ENCODE data around the gene SARS2. TPM values are rescaled to one million over a fixed set of nuclear protein-coding genes. Genes with fewer than 3 reads are reported as not detected.

Gene SARS2
- total and polyA plus RNA-seq, 3 experiments from 2014 or later, result 18.9 to 46.7 (median 43.1) TPM

GRCh38 chr19:38952395-38953165 is 22.0 kb upstream of the SARS2 start:
- Histone ChIP-seq H3K36me3 (ENCODE audit: insufficient read depth, low read length) (no peaks in the 10 kb centered on the region), H3K4me1 (ENCODE audit: insufficient read depth, low read length) (peaks cover 7% of the 10 kb centered on the region), H3K9me3 (ENCODE audit: low read length) (no peaks in the 10 kb centered on the region), H3K27ac (ENCODE audit: low read depth, low read length) (no peak overlapping the region), H3K4me3 (ENCODE audit: low read length) (no peak overlapping the region), H3K27me3 (ENCODE audit: insufficient read depth, low read length, poor library complexity, severe bottlenecking) (peaks cover 4% of the 10 kb centered on the region)
- ChIA-PET POLR2A (interaction anchor here (0.6 kb wide), 1 partner anchor 197 kb away, joined by 4 read pairs; no protein-coding TSS in a partner anchor), CTCF (interaction anchor here (1.3 to 1.8 kb wide), 2 partner anchors 9 to 15 kb away, joined by 3 to 4 read pairs; no protein-coding TSS in a partner anchor)
- H3K9me3 Mint-ChIP-seq, result no peaks in the 10 kb centered on the region
- H3K36me3 Mint-ChIP-seq, result no peaks in the 10 kb centered on the region
- DNase-seq, result peak in 2 of 5 donors; percentile 23 to 39
- H3K27ac Mint-ChIP-seq, result peak overlapping the region in 3 of 8 donors; percentile 18 to 58 (median 26)
- H3K27me3 Mint-ChIP-seq, result peaks cover 20 to 22% of the 10 kb centered on the region in 2 donors
- peaks cover 7 to 18% (median 11%) of the 10 kb centered on the region in 3 donors for H3K4me1 Mint-ChIP-seq
- H3K4me3 Mint-ChIP-seq, result peak overlapping the region in 2 of 7 donors; percentile 5 to 34

DNA sequence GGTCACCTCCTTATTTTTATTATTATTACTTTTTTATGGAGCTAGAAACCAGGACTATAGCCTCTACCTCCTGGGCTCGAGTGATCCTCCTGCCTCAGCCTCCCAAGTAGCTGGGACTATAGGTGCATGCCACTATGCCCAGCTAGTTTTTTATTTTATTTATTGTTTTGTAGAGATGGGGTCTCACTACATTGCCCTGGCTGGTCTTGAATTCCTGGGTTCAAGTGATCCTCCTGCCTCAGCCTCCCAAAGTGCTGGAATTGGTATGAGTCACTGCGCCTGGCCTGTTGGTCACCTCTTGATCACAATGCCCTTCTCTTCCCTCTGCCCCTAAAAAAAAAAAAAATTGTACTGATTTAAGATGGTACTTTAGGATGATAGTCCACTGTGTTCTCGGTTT is 20.6 kb upstream of the SARS2 start:
- H3K9me3 Mint-ChIP-seq, result no peaks in the 10 kb centered on the region
- Histone ChIP-seq H3K36me3 (ENCODE audit: insufficient read depth, low read length) (no peaks in the 10 kb centered on the region), H3K9me3 (ENCODE audit: low read length) (no peaks in the 10 kb centered on the region), H3K4me1 (ENCODE audit: insufficient read depth, low read length) (peaks cover 7% of the 10 kb centered on the region), H3K27me3 (ENCODE audit: insufficient read depth, low read length, poor library complexity, severe bottlenecking) (peaks cover 4% of the 10 kb centered on the region), H3K27ac (ENCODE audit: low read depth, low read length) (no peak overlapping the region), H3K4me3 (ENCODE audit: low read length) (no peak overlapping the region)
- H3K4me1 Mint-ChIP-seq, result peaks cover 7 to 18% (median 11%) of the 10 kb centered on the region in 3 donors
- H3K36me3 Mint-ChIP-seq, result no peaks in the 10 kb centered on the region
- H3K4me3 Mint-ChIP-seq, result no peak overlapping the region
- H3K27me3 Mint-ChIP-seq, result peaks cover 20% of the 10 kb centered on the region in 2 donors
- ChIA-PET CTCF (interaction anchor here (1.3 to 1.8 kb wide), 2 partner anchors 11 to 13 kb away, joined by 3 to 4 read pairs; no protein-coding TSS in a partner anchor), POLR2A (no interaction called here)
- H3K27ac Mint-ChIP-seq, result no peak overlapping the region
- DNase-seq, result peak in 1 of 5 donors; percentile 13

DNA sequence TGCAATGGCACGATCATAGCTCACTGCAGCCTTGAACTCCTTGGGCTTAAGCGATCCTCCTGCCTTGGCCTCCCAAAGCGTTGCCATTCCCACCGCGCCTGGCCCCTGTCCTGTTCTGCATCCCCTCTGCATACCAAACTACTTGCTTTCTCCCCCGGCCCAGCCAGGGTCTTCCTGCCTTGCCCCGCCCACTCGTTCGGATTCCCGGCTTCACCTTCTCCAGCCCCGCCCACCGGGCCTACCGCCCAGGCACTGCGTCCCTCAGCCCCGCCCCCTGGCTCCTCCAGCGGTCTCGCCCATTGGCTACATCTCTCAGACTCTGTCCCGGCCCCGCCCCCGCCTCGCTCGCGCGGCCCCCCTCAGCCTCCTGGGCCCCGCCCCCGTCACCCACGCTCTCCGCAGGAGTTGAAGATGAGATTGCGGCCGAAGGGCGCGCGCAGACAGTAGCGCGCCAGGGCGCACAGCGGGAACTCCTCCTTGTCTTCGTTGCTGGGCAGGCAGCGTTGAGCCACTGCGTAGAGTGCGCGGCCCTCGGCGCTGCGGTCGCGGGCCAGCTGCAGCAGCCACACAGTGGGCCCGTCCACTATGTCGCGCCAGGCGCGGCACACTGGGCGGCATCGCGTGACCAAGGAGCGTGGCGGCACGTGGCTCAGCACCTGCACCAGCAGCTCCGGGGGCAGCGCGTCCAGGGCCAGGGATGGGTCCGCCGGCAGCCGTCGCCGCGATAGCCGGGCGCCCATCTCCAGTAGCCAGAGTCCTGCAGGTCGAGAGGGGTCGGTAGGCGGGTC is 19.2 kb upstream of the SARS2 start:
- POLR2A ChIA-PET, result no interaction called here
- peak overlapping the region in 1 of 8 donors; percentile 47 for H3K27ac Mint-ChIP-seq
- H3K9me3 ChIP-seq (ENCODE audit: low read length), result no peaks in the 10 kb centered on the region
- CTCF ChIA-PET, result interaction anchor here (0.9 kb wide), 1 partner anchor 12 kb away, joined by 5 read pairs; no protein-coding TSS in a partner anchor
- no peaks in the 10 kb centered on the region for H3K9me3 Mint-ChIP-seq
- peak overlapping the region; percentile 15 for H3K4me3 ChIP-seq (ENCODE audit: low read length)
- peaks cover 7 to 18% (median 11%) of the 10 kb centered on the region in 3 donors for H3K4me1 Mint-ChIP-seq
- no peaks in the 10 kb centered on the region for H3K36me3 ChIP-seq (ENCODE audit: insufficient read depth, low read length)
- H3K27ac ChIP-seq (ENCODE audit: low read depth, low read length), result no peak overlapping the region
- H3K4me3 Mint-ChIP-seq, result peak overlapping the region in 6 of 7 donors; percentile 53 to 74 (median 60)
- peaks cover 7% of the 10 kb centered on the region for H3K4me1 ChIP-seq (ENCODE audit: insufficient read depth, low read length)
- peaks cover 4% of the 10 kb centered on the region for H3K27me3 ChIP-seq (ENCODE audit: insufficient read depth, low read length, poor library complexity, severe bottlenecking)
- peak; percentile 68 to 77 (median 74) for DNase-seq
- H3K36me3 Mint-ChIP-seq, result no peaks in the 10 kb centered on the region
- H3K27me3 Mint-ChIP-seq, result peaks cover 20% of the 10 kb centered on the region in 2 donors

DNA sequence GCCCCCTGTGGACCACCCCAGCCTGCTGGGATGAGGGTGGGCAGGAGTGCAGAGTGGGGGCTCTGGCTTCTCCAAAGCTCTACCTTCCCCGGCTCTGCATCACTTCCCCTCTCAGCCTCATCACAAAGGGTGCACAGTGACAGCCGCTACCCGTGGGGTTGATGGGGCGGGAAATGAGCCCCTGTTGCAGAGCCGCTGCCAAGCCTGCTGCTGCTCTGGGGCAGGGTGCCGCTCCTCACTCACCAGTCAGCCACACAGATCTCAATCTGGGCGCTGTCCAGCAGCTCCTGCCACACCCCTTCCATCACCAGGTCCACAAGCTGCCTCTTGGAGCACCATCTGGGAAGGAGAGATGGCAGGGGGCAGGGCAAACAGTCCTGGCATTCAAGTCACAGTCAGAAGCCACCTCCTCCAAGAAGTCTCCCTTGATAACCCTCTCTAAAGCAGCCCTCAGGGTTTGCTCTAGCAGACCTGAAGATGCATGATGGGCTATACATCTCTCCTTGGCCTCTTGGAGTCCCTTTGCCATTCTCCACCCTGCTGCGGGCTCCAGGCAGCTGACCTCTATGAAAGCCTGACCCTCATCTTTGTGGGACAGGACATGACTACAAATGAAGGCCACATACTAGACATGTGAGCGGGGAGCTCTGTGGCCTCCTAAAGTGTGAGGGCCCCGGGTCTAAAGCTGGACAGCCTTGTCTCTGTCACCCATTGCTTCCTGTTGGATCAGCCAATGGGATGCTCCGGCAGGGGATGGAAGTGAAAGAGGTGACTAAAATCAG is 15.9 kb upstream of the SARS2 start:
- CTCF ChIA-PET, result no interaction called here
- Mint-ChIP-seq H3K9me3 (no peaks in the 10 kb centered on the region), H3K36me3 (no peaks in the 10 kb centered on the region), H3K27me3 (peaks cover 6 to 7% of the 10 kb centered on the region in 2 donors), H3K27ac (no peak overlapping the region), H3K4me3 (no peak overlapping the region), H3K4me1 (peaks cover 6 to 18% (median 16%) of the 10 kb centered on the region in 3 donors)
- Histone ChIP-seq H3K27me3 (ENCODE audit: insufficient read depth, low read length, poor library complexity, severe bottlenecking) (no peaks in the 10 kb centered on the region), H3K4me1 (ENCODE audit: insufficient read depth, low read length) (peaks cover 7% of the 10 kb centered on the region), H3K27ac (ENCODE audit: low read depth, low read length) (no peak overlapping the region), H3K9me3 (ENCODE audit: low read length) (no peaks in the 10 kb centered on the region), H3K36me3 (ENCODE audit: insufficient read depth, low read length) (no peaks in the 10 kb centered on the region), H3K4me3 (ENCODE audit: low read length) (no peak overlapping the region)
- POLR2A ChIA-PET, result no interaction called here
- peak in 1 of 5 donors; percentile 29 for DNase-seq

DNA sequence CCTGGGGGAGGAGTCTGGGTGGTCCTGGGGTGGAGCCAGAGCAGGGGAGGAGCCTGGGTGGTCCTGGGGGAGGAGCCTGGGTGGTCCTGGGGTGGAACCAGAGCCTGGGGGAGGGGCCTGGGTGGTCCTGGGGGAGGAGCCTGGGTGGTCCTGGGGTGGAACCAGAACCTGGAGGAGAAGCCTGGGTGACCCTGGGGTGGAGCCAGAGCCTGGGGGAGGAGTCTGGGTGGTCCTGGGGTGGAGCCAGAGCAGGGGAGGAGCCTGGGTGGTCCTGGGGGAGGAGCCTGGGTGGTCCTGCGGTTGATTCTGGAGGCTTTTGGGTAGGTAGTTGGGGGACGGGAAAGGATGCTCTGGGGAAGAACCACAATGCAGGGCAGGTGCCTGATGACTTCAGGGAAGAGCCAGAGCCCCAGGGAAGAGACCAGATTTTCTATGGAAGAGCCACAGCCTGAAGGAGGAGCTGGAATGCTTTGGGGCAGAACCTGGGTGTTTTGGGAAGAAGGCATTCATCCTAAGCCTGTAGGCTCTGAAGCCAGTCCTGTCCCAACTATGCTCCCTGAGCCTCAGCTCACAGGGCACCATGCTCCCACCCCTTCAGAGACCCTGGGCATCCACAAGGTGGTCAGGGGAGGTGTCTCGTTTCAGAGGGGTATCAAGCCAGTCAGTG is 15.1 kb upstream of the SARS2 start:
- POLR2A ChIA-PET, result no interaction called here
- peak in 1 of 5 donors; percentile 33 for DNase-seq
- Histone ChIP-seq H3K9me3 (ENCODE audit: low read length) (no peaks in the 10 kb centered on the region), H3K4me3 (ENCODE audit: low read length) (no peak overlapping the region), H3K36me3 (ENCODE audit: insufficient read depth, low read length) (no peaks in the 10 kb centered on the region), H3K27me3 (ENCODE audit: insufficient read depth, low read length, poor library complexity, severe bottlenecking) (no peaks in the 10 kb centered on the region), H3K27ac (ENCODE audit: low read depth, low read length) (no peak overlapping the region), H3K4me1 (ENCODE audit: insufficient read depth, low read length) (peaks cover 7% of the 10 kb centered on the region)
- Mint-ChIP-seq H3K36me3 (no peaks in the 10 kb centered on the region), H3K9me3 (peaks cover 0 to 2% (median 0%) of the 10 kb centered on the region in 5 donors), H3K27ac (peak overlapping the region in 1 of 8 donors; percentile 60), H3K4me3 (no peak overlapping the region), H3K4me1 (peaks cover 9 to 24% (median 22%) of the 10 kb centered on the region in 3 donors), H3K27me3 (peaks cover 7 to 11% of the 10 kb centered on the region in 2 donors)
- CTCF ChIA-PET, result no interaction called here

DNA sequence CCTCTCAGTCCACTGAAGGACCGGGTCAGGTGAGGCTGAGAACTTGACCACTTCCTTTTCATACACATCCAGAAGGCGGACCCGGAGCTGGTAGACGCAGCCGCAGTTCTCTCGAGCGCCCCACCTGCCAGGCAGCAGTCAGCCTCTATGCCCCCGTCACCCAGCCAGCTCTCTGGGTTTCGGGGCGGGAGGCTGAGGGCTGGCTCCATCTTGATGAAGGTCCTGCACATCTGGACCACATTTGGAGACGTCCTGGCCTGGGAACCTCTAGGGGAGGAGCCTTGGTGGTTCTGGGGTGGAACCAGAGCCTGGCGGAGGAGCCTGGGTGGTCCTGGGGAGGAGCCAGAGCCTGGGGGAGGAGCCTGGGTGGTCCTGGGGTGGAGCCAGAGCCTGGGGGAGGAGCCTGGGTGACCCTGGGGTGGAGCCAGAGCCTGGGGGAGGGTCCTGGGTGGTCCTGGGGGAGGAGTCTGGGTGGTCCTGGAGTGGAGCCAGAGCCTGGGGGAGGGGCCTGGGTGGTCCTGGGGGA is 14.5 kb upstream of the SARS2 start:
- H3K9me3 Mint-ChIP-seq, result peaks cover 0 to 2% (median 0%) of the 10 kb centered on the region in 5 donors
- Histone ChIP-seq H3K27me3 (ENCODE audit: insufficient read depth, low read length, poor library complexity, severe bottlenecking) (no peaks in the 10 kb centered on the region), H3K4me3 (ENCODE audit: low read length) (no peak overlapping the region), H3K4me1 (ENCODE audit: insufficient read depth, low read length) (peaks cover 2% of the 10 kb centered on the region), H3K27ac (ENCODE audit: low read depth, low read length) (no peak overlapping the region), H3K9me3 (ENCODE audit: low read length) (no peaks in the 10 kb centered on the region), H3K36me3 (ENCODE audit: insufficient read depth, low read length) (no peaks in the 10 kb centered on the region)
- no peak overlapping the region for H3K27ac Mint-ChIP-seq
- ChIA-PET POLR2A (no interaction called here), CTCF (no interaction called here)
- peak in 1 of 5 donors; percentile 43 for DNase-seq
- H3K27me3 Mint-ChIP-seq, result peaks cover 3 to 11% of the 10 kb centered on the region in 2 donors
- H3K4me3 Mint-ChIP-seq, result no peak overlapping the region
- no peaks in the 10 kb centered on the region for H3K36me3 Mint-ChIP-seq
- peaks cover 6 to 24% (median 23%) of the 10 kb centered on the region in 3 donors for H3K4me1 Mint-ChIP-seq

DNA sequence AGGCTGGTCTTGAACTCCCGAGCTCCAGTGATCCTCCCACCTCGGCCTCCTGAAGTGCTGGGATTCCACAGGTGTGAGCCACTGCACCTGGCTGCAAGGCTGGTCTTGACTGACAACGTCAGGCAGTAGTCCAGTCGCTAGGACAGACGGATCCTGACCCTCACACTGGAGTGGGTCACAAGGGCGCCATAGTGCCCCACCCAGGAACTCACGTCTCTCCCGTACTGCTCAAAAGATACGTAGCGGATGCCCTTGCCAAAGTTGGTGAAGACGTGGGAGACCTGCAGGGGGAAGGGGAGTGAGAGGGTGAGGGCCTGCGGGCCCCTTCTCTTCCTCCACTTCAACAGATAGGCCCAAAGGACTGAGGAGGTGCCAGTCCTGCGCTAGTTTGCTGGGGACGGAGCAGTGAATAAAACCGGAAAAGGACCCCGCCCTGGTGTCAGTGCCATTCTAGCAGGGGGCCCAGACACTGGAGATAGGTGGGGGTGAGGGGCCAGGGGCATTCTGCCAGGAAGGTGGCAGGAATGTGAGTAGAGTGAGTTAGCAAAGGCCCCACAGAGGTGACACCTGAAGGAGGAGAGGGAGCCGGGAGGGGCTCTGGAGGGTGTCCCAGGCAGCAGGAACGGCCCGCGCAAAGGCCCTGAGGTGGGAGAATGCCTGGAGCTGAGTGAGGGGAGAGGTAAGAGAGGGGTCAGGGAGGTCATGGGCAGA is 12.1 kb upstream of the SARS2 start:
- no peaks in the 10 kb centered on the region for H3K36me3 ChIP-seq (ENCODE audit: insufficient read depth, low read length)
- no peak overlapping the region for H3K4me3 Mint-ChIP-seq
- peaks cover 0 to 2% (median 0%) of the 10 kb centered on the region in 5 donors for H3K9me3 Mint-ChIP-seq
- H3K27me3 Mint-ChIP-seq, result peaks cover 3 to 4% of the 10 kb centered on the region in 2 donors
- POLR2A ChIA-PET, result no interaction called here
- no peak overlapping the region for H3K27ac Mint-ChIP-seq
- DNase-seq, result peak in 1 of 5 donors; percentile 28
- H3K9me3 ChIP-seq (ENCODE audit: low read length), result no peaks in the 10 kb centered on the region
- H3K27ac ChIP-seq (ENCODE audit: low read depth, low read length), result no peak overlapping the region
- no peak overlapping the region for H3K4me3 ChIP-seq (ENCODE audit: low read length)
- CTCF ChIA-PET, result no interaction called here
- peaks cover 4 to 26% (median 16%) of the 10 kb centered on the region in 3 donors for H3K4me1 Mint-ChIP-seq
- no peaks in the 10 kb centered on the region for H3K36me3 Mint-ChIP-seq
- H3K27me3 ChIP-seq (ENCODE audit: insufficient read depth, low read length, poor library complexity, severe bottlenecking), result no peaks in the 10 kb centered on the region
- H3K4me1 ChIP-seq (ENCODE audit: insufficient read depth, low read length), result no peaks in the 10 kb centered on the region

Data from CD8-positive, alpha-beta memory T cell (primary cell).